ENCODE results near the gene ZCCHC10.

GRCh38 chr5:133034064-133034463 lies 7.7 kb upstream of the ZCCHC10 start:
- TF ChIP-seq POLR2A (IDR thresholded peaks at IDR 0.05; ENCODE audit: low read length) (no peak), GATA1 (IDR thresholded peaks at IDR 0.05; ENCODE audit: low read depth, low read length) (no peak)

Measured in erythroblast (primary cell).